Iris pigment epithelial cell (primary cell): ENCODE measurements around the gene FRMD1.

Experiments used
- DNase-seq: peaks from one replicate; pipeline ENCODE4 v3.0.0-alpha.2; 2011; ENCODE audit warnings: low read depth

Gene FRMD1

DNA sequence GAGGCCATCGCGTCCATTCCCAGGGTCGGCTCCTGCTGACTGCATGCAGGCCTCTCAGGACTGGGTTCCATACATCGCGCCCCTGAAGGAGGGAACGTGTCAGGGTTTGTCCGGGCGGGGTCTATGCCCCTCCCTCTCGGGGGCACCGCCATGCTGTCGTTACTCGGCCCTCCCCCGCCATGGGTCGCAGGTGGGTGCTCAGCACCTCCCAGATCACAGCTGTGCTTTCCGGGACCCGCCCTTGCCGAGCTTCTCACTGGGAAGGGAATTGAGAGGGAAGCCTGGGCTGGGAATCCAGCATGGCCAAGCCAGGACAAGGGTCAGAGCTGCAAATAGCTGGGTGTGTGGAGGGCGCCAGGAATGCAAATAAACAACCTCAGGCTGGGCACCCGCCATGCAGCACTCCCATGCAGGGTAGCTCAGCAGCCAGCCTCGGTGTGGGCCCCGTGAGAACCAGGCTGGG lies at the start of gene FRMD1:
Gene FRMD1 (minus strand): TSS at position 270 of the 463 bp plus-strand sequence. CDS start 118 bp downstream, at position 152.
- DNase-seq = no peak

DNA sequence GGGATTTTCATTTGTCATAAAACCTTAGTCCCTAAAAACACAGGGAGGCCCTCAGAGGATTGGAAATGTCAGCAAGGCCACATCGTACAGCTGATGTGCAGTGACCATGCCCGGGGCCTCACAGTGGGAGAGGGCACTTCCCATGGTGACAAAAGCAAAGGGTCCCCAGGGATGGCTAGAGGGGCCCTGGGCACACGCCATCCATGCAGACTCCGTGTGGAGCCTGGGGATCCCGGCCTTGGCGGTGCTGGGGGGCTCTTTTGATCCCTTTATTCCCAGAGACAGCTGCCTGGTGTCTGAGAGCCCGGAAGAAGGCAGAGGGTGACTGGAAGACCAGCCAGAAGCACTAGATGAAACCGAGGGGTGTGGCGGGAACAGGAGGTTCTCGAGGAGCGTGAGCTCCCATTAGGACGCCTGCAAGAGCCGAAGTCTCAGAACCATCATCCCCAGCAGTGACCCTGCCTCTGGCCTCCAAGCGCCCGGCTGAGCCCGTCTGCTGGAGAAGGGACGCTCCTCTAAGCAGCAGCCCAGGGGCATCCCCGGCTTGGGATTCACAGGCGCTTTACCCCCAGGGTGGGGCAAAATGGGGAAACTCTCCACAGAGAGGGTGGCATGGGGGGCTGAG lies 49.1 kb upstream of the FRMD1 start:
- no peak for DNase-seq

DNA sequence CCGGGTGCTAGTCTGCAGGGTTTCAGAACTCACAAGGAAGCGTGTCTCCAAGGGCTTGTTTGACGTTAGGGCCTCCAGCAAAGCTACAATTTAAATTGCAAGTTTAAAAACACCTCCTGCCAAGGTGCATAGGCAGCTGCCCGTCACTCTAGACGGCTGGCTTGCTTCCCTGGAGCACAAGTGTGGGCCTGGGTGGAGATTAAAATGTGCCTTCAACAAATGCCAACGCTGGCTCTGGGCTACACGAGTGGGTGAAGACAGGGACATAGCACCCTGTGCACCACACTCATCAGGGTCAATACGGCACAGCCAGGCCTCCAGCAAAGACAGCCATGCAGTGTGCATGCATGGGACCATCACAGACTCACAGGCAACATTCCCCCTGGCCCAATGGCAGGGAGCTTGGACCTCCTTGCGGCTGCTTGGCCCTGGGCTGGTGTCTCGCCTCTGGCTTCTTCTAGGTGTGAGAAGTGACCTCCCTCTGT lies 48.4 kb upstream of the FRMD1 start:
- no peak for DNase-seq

DNA sequence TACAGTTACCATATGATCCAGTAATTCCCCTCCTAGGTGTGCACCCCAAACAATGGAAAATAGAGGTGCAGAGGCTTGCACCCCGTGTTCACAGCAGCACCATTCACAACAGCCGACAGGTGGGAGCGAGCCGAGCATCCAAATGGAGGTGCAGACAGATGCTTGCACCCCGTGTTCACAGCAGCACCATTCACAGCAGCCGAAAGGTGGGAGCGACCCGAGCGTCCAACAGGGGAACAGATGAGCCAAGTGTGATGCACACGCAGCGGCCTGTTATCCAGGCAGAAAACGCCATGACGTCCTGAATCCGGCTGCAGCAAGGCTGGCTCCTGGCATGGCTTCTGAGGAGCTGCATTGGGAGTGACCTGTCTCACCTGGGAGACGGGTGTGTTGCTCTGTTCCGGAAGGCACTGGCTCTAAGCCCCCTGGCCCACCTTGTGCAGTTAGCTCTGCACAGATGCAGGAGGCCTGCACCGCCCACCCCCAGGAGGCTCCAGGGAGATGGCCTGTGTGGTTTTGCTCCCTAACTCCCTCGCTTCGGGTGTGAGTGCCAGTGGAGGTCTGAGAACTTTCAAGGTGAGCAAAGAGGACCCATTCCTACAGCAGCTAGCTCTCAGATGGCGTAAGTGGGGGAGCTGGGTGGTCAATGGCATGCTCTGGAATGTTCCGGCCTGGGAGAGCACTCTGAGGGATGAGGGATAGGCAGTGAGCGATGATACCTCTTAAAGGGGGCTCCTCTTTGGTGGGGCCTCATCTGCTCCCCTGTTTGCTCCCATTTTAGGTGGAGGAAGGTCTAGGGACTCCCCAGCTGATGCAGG lies 47.8 kb upstream of the FRMD1 start:
- no peak for DNase-seq

DNA sequence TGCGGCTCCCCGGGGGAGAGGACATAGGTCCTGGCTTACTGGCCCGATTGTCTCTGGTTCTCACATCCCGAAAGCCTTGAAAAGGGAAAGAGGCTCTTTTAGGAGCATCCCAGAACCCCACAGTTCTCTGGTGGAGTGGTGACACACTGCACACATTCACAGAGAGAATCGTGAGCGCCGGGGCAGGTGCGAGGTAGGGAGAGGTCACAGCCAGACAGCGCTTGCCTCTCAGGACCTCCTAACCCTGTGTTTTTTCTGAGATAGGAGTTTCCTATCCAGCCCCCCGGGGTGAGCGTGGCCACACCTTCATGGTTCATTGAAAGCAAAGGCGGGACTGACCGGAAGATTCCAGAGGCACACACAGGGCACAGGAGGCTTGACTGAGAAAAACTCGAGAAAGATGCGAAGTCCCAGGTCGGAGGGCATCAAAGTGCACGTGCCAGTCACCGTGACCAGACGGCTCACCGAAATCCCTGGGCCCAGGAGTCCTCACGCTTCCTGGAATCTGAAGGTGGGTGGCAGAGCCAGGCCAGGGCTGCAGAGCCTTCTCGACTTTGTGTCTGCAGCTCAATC lies 46.5 kb upstream of the FRMD1 start:
- no peak for DNase-seq

DNA sequence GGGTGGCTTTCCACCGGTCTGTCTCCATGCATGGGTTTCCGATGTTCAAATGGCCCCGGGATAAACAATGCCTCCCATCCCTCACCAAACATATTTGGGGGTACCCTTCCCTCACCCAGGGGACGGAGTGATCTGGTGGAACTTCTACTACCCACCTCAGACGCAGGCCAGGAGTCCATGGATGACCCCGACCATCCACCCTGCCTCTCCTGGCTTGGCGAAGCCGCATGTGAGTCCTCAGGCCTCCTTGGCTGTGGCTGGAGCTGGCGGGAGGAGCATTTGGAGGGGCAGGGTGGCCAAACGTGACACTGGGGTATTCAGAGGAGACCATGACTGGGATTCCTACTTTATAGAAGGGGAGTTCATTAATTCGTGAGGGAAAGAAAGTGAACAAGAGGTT lies 45.9 kb upstream of the FRMD1 start:
- no peak for DNase-seq

DNA sequence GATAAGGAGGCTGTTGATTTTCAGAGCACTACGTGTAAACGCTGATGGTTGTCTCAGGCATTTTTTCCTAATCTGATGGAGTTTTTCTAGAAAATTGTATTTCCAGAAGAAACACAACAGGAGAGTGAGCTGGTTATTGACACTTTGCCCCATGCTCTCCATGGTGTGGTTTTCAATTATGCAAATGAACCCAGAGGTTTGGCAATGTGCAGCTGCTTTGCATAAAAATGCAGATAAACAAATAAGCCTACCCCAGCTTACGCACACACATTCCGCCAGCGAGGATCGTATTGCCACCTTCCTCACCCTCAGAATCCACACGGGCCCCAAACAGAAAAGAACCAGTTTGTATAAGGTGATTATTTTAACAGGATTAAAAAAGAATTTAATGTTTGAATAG lies 45.1 kb upstream of the FRMD1 start:
- no peak for DNase-seq

DNA sequence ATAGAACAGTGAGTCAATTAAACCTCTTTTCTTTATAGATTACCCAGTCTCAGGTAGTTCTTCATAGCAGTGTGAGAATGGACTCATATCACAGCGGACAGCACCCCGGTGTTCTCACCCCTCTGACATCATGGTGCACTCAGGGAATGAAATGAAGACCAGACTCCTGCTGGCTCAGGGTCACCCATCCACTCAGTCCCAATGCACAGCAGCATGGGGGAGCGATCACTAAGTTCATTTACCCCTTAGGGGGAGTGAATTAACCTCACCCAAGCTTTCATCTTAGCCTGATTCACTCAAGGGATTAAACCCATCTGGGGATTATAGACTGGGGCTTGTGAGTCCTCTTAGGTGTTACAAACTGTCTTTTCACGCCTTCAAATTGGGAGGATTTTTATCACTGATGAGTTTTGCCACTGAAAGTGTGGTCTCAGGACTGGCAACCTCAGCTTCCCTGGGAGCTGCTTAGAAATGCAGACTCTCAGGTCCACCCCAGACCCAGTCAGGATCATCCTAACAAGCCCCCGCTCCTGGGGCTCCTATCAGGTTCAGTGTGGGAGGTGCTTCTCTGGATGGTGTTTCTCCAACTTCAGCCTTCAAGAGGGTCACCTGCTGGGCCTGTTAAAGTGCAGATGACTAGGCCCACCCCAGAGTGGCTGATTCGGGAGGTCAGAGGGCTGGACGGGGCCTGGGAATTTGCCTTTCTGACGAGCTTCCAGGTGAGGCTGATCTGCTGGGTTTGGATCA lies 44.3 kb upstream of the FRMD1 start:
- DNase-seq = no peak

DNA sequence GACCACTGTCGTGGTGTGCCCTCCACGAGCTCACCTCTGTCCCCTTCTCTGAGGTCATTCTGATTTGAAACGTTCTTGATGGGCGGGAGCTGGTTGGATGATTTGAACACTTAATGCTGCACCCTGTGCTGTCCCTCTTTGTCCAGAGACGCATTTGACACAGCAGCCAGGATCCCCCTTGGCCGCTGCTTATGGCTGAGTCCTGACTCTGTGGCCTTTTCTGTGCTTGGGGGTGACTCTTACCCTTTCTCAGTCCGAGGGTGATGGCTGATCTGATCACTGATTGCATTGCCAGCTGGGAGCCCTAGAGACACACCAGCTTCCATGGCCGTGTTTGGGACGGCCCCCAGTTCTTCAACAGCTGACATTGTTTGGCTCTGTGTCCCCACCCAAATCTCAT lies 43.5 kb upstream of the FRMD1 start:
- no peak for DNase-seq

DNA sequence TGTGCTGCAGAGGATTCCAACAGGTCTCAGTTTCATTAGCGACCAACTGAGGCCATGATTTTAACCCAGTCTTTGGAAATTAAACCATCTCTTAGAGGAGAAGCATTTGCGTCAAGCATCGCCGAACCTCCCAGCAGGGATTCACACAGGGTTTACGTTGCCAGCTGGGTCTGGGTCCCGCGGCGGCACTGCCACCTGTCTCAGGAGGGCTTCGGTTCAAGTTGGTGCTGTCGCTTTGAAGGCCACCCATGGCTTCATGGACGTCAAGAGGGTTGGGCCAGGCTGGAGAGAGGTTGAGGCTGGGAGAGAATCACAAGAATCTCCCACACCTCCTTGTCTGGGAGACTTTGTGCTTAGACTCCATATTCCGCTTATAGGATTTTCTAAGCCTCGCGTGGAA lies 43.0 kb upstream of the FRMD1 start:
- no peak for DNase-seq

DNA sequence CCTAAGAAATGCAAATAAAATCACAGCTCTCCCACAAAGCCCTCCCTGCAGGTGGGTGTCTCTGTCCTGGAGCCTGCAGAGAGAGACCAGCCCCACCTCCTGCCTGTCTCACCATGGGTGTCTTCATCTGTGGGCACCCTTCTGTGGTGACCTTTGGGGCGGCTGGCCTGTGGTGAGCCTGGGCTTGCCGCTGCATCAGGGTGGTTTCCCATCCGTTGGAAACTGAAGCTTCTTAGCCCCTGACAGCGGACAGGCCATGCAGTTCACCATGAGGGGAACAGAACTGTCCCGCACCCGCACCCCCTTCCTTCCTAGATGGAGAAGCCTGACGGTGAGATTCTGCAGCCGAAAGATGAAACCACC lies 42.3 kb upstream of the FRMD1 start:
- DNase-seq = no peak

DNA sequence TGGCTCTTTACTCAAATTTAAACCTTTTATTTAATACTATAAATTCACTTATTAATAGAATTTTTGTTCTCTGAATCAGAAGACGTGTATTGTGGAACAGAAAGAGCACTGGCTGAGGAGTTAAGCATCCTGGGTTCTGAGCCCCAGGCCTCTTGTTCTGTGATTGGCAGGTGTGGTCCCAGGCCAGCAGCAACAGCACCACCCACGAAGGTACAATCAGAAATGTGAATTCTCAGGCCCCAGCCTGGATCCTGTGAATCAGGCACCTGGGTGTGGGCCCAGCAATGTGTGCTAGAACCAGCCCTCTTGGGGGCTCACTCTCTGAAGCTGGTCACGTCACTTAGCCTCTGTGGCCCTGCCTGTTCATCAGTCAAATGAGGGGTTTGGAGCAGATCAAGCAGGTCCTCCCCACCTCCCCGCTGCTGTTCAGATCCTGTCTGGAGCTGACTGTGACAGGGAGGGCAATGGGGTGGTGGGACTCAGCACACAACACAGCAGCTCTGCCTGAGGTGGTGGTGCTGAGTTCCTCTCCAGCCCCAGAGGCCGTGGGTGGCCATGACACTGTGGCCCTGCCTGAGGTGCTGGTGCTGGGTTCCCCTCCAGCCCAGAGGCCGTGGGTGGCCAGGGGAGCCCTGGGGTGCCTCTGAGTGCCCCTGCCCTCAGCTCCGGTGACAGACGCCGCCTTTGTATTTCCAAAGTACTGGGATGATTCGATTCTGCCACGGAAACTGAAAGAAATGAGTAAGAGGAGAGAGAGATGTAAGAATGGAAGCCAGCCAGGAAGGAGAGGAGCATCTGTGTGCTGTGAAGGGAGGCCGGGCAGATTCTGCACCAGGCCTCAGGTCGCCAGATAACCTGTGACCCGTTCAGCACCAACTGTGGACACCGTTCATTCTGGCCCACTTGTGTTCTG lies 41.6 kb upstream of the FRMD1 start:
- no peak for DNase-seq

DNA sequence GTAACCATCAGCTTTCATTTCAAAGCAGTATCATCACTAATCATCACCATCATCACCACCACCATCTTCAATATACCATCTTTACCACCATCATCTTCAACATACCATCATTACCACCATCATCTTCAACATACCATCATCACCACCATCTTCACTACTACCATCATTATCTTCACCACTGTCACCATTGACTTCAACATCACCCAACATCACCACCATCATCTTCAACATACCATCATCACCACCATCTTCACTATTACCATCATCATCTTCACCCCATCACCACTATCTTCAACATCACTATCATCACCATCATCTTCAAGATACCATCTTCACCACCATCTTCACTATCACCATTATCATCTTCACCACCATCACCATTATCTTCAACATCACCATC lies 40.5 kb upstream of the FRMD1 start:
- DNase-seq = no peak

DNA sequence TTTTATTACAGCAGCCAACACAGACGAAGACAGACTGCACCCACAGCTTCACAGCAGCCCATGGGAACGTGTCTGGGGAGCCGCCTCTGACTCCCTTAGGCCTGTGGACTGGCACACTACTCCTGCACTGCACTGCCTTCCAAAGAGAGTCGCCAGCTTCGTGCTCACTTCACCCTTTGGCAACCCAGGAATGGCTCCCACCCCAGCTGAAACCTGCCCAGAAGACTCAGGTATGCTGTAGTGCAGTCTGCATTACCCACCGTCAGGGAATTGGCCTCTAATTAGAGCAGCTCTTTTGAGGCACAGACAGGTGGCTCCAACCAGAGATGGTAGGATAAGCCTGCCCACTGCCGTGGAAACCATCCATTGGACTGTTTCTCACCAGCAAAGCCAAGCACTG lies 39.9 kb upstream of the FRMD1 start:
- no peak for DNase-seq

DNA sequence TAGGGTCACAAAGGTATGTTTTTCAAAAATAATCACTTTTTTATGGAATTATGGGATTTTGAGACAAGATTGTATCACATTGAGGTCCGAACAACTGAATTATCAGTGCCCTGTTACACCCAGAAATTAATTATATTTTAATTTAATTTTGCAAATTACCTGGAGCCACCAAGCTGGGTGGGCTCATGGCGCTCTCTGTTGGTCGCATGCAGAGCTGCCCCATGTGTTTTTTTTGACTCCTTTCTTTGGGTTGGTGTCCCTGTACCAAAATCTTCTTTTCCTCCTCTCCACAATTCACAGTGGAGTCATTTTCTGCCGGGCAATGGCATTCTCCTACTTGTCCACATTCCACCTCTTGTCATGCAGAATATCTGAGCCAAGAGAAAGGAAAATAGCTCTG lies 38.9 kb upstream of the FRMD1 start:
- DNase-seq = no peak

DNA sequence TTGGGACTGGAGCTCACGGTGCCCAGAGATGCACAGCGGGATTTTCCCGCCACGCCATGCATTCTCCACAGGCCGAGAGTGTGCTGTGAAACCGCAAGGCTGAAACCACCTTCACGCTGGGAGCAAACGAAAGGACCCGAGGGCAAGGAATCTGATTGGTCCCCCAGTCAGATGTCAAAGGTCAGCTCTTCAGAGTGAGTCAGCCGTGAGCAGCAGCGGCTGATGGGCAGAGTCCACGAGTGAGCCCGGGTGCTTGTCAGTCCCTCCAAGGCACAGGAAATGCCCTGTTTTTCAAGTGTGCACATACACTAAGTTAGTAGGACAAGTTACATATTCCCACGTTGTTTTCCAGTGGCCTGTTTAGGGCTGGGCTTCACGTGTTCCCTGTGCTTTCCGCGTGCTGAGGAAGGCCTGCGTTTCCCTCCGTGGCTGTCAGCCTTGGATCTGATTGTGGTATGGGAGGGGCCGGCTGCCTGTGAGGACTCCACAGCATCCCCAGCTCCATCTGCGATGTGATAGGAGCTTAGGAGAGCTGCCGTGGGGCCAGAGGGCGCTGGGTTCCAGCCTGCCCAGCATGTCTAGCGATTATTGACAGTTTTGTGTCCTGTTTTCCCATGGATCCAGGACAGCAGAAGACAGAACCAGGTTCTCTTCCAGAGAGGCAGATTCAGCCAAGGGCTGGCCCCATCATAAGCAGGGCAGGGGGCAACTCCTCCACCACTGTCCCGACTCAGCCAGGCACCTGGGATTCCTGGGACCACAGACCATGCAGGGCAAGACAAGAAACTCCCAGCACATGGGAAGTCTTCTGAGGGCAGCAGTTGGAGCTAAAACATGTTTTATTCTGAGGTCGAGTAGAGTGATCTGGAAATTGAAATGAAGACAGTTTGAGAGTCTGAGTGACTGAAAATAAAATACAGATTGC lies 38.2 kb upstream of the FRMD1 start:
- DNase-seq = no peak

DNA sequence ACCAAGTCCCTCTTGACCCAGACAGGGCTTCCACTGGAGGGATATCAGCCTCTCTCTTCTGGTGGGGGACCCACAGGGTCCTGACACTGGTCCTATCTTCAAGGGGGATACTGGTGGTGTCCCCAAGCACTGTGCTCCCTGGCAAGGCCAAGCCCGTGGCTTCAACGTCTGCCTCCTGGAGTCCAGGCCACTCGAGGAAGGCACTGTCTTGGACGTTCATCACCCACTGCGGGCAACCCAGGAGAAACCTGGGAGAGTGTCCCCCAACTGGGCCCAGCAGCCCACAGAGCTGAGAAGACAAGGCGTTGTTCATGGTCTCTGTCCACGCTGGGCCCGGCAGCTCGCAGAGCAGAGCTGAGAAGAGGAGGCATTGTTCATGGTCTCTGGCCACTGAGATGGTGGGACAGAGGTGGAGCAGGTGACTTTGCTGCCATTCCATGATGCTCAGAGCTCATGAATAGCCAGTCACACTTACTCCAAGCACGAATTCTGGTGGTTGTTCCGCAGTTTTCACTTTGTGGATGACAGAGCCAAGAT lies 37.5 kb upstream of the FRMD1 start:
- no peak for DNase-seq

DNA sequence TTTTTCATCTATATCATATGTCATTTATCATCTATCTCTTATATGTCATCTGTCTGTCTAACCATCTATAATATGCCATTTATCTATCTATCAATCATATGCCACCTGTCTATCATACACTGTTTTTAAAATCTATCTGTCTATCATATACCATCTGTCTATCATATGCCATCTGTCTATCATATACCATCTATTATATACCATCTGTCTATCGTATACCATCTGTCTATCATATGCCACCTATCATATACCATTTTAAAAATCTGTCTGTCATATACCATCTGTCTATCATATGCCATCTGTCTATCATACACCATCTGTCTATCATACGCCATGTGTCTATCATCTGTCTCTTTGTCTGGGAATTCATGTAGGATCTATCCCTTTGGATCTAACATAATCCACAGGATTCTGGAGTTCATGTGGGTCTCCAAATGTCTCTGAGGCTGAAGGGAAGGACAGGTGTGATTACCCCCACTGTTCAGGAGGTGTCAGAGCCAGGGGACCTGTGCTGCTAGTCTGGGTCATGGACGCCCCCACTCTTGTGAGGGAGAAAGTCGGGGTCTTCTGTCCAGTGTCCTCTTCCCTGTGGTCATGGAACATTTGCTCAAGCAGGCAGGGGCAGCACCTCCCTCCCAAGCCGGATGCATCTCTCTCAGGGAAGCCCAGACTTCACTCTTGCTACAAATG lies 36.9 kb upstream of the FRMD1 start:
- no peak for DNase-seq

DNA sequence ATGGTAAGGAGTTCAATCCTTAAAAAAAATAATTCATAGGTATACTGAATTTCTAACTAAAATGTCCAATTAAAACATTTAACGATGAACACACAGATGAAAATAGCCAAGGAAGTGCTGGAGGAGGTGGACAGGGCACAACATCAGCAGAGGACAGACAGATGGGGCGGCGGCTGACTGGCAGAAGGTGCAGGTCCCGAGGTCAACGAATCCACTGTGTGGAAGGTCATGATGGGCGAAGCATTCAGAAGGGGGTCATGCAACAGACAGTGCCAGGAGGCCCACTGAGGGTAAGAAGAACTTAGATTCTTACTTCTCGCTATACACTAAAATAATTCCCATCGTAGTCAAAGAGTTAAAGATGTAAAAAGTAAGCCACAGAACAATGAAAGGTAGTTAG lies 34.2 kb upstream of the FRMD1 start:
- DNase-seq = no peak

DNA sequence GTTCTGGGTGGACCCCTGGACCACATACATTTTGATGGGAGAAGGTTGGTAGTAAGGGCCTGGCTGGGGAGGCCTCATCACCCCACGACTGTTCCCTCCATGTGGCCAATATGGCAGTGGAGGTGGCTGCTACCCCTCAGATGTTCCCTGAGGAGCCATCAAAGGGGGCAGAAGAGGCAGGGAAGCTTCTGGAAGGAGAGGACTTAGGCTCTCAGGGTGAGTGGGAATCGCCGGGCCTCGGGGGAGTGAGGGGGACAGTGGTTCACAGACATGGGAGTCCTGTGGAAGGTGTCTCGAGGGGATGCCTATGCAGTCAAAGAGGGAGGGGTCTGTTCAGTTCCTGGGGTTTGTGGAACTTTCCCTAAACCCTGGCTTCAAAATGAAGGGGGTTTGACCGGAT lies 32.9 kb upstream of the FRMD1 start:
- no peak for DNase-seq
